Liver (tissue), 9 donors: Measurements from ENCODE around the gene LMTK3. TPM values are rescaled to one million over a fixed set of nuclear protein-coding genes. Genes with fewer than 3 reads are reported as not detected.

Source experiments
- DNase-seq: peaks from one replicate; pipeline ENCODE4 v3.0.0-alpha.2; 2017; ENCODE audit warnings: low spot score
- H3K27ac ChIP-seq, 2 donors: one replicate each; pipeline ENCODE4 v1.7.0; 2013; ENCODE audit warnings: inconsistent platforms in 2 of 2, low read length in 2 of 2, control low read depth in 1 of 2, low read depth in 1 of 2, mild to moderate bottlenecking in 1 of 2
- H3K27me3 ChIP-seq, 4 donors: one replicate each; pipeline versions ENCODE4 v1.6.1 to v1.7.0; 2013; ENCODE audit warnings: low read length in 3 of 4, inconsistent platforms in 1 of 4, mild to moderate bottlenecking in 1 of 4, moderate library complexity in 1 of 4; ENCODE audit not compliant: control insufficient read depth in 4 of 4, insufficient read depth in 4 of 4
- H3K36me3 ChIP-seq, 4 donors: one replicate each; pipeline versions ENCODE4 v1.6.1 to v1.7.0; 2013; ENCODE audit warnings: low read length in 3 of 4, mild to moderate bottlenecking in 3 of 4, low read depth in 1 of 4, moderate library complexity in 1 of 4; ENCODE audit not compliant: control insufficient read depth in 4 of 4, insufficient read depth in 3 of 4
- H3K4me1 ChIP-seq, 4 donors: one replicate each; pipeline versions ENCODE4 v1.6.1 to v1.7.0; 2013; ENCODE audit warnings: low read length in 3 of 4, mild to moderate bottlenecking in 3 of 4, moderate library complexity in 1 of 4; ENCODE audit not compliant: control insufficient read depth in 4 of 4, insufficient read depth in 4 of 4
- H3K4me3 ChIP-seq, 3 donors: one replicate each; pipeline versions ENCODE4 v1.6.1 to v1.7.0; 2013; ENCODE audit warnings: low read length in 3 of 3, control low read depth in 1 of 3, low read depth in 1 of 3, mild to moderate bottlenecking in 1 of 3
- H3K9ac ChIP-seq, 2 donors: one replicate each; pipeline ENCODE4 v1.7.0; 2013; ENCODE audit warnings: low read length in 2 of 2, mild to moderate bottlenecking in 2 of 2, moderate library complexity in 2 of 2, control low read depth in 1 of 2, low read depth in 1 of 2
- H3K9me3 ChIP-seq, 4 donors: one replicate each; pipeline versions ENCODE4 v1.6.1 to v1.7.0; 2013; ENCODE audit warnings: low read length in 3 of 4; ENCODE audit not compliant: control insufficient read depth in 4 of 4
- ATF3 ChIP-seq: IDR thresholded peaks from 2 replicates; pipeline ENCODE4 v1.6.1; 2016; ENCODE audit warnings: antibody characterized with exemption
- CTCF ChIP-seq: fragments of 150-350 bp; IDR thresholded peaks from 2 replicates; pipeline ENCODE4 v1.5.1; 2017; ENCODE audit warnings: improper control_type of control experiment, low read depth, low read length; ENCODE audit not compliant: missing input control
- EGR1 ChIP-seq, 2 donors: IDR thresholded peaks; 2 replicates each; pipeline ENCODE4 v1.6.1; 2016 to 2018; ENCODE audit warnings: antibody characterized with exemption in 2 of 2, low read depth in 2 of 2
- FOXA1 ChIP-seq: IDR thresholded peaks from 2 replicates; pipeline ENCODE4 v1.6.1; 2016; ENCODE audit warnings: antibody characterized with exemption
- FOXA2 ChIP-seq: IDR thresholded peaks from 2 replicates; pipeline ENCODE4 v1.6.1; 2016; ENCODE audit warnings: antibody characterized with exemption
- GABPA ChIP-seq, 2 donors: IDR thresholded peaks in 1 of 2; conservative IDR thresholded peaks in 1 of 2; 2 replicates each; pipeline ENCODE4 v1.6.1; 2016; ENCODE audit warnings: antibody characterized with exemption in 2 of 2, mild to moderate bottlenecking in 1 of 2, moderate library complexity in 1 of 2
- HNF4A ChIP-seq, 2 donors: conservative IDR thresholded peaks; 2 replicates each; pipeline ENCODE4 v1.6.1; 2016; ENCODE audit warnings: antibody characterized with exemption in 2 of 2, mild to moderate bottlenecking in 2 of 2
- HNF4G ChIP-seq: IDR thresholded peaks from 2 replicates; pipeline ENCODE4 v1.6.1; 2016; ENCODE audit warnings: antibody characterized with exemption
- JUND ChIP-seq, 2 donors: IDR thresholded peaks; 2 replicates each; pipeline ENCODE4 v1.6.1; 2016; ENCODE audit warnings: antibody characterized with exemption in 2 of 2
- MAX ChIP-seq: IDR thresholded peaks from 2 replicates; pipeline ENCODE4 v1.6.1; 2016; ENCODE audit warnings: antibody characterized with exemption
- NR2F2 ChIP-seq: IDR thresholded peaks from 2 replicates; pipeline ENCODE4 v1.6.1; 2016; ENCODE audit warnings: antibody characterized with exemption
- RAD21 ChIP-seq, 2 donors: IDR thresholded peaks; 2 replicates each; pipeline ENCODE4 v1.6.1; 2016; ENCODE audit warnings: antibody characterized with exemption in 2 of 2, mild to moderate bottlenecking in 2 of 2
- REST ChIP-seq: IDR thresholded peaks from 2 replicates; pipeline ENCODE4 v1.6.1; 2016; ENCODE audit warnings: antibody characterized with exemption, mild to moderate bottlenecking
- RXRA ChIP-seq, 2 donors: IDR thresholded peaks; 2 replicates each; pipeline ENCODE4 v1.6.1; 2017 to 2018; ENCODE audit warnings: antibody characterized with exemption in 2 of 2, mild to moderate bottlenecking in 1 of 2
- SP1 ChIP-seq: IDR thresholded peaks from 2 replicates; pipeline ENCODE4 v1.6.1; 2018; ENCODE audit warnings: antibody characterized with exemption, mild to moderate bottlenecking
- TAF1 ChIP-seq: conservative IDR thresholded peaks from 2 replicates; pipeline ENCODE4 v1.6.1; 2016; ENCODE audit warnings: antibody characterized with exemption, mild to moderate bottlenecking
- YY1 ChIP-seq: IDR thresholded peaks from 2 replicates; pipeline ENCODE4 v1.6.1; 2016; ENCODE audit warnings: antibody characterized with exemption, mild to moderate bottlenecking
- ZBTB33 ChIP-seq: IDR thresholded peaks from 2 replicates; pipeline ENCODE4 v1.6.1; 2016; ENCODE audit warnings: antibody characterized with exemption
- WGBS: extraction: QIAGEN DNeasy Blood & Tissue Kit; methylation state at CpG from one replicate; pipeline ENCODE4 v1.1.7; 2013; 5-methylcytosine and 5-hydroxymethylcytosine counted together
- polyA plus RNA-seq, 2 donors: library from polyadenylated mRNA; stranded (reverse) in 1 of 2; unstranded in 1 of 2; fragments of 200-250 nt in 1 of 2; fragments of >200 nt in 1 of 2; fragmentation: Nextera tagmentation in 1 of 2; extraction: Ambion mirVana in 1 of 2; gene quantifications; one replicate each; pipeline versions ENCODE4 v1.2.1 to v1.2.3, GENCODE V29; 2013 to 2015
- total RNA-seq, 2 donors: library from RNA; depleted of rRNA; stranded (reverse); fragments of >200 nt; gene quantifications; one replicate each; pipeline ENCODE4 v1.2.3, GENCODE V29; 2014
- donor health status: healthy.
- donor health status: healthy.
- donor health status: healthy.
- donor health status: healthy.
- donor health status: healthy.

The LMTK3 gene
- total and polyA plus RNA-seq, 4 donors: 0.08 TPM; not detected in 2

- TF ChIP-seq ZBTB33 (no peak), RXRA (IDR thresholded peaks at IDR 0.05) (no peak), SP1 (no peak), GABPA (IDR thresholded peaks at IDR 0.05 in 1 of 2, conservative IDR thresholded peaks at IDR 0.05 in 1 of 2) (no peak), FOXA1 (no peak)
Measured at GRCh38 chr19:48450863-48451262, 60.8 kb downstream of the LMTK3 start (continued).

- Histone ChIP-seq H3K27me3 (no peaks in the 10 kb centered on the region), H3K4me3 (no peak overlapping the region), H3K9ac (no peak overlapping the region), H3K9me3 (no peaks in the 10 kb centered on the region), H3K36me3 (peaks cover 23 to 61% (median 32%) of the 10 kb centered on the region in 4 donors), H3K27ac (no peak overlapping the region), H3K4me1 (peaks cover 0 to 14% (median 10%) of the 10 kb centered on the region in 4 donors)
- WGBS: 95% methylated on average over 23 of the region's 23 CpGs
- TF ChIP-seq RXRA (IDR thresholded peaks at IDR 0.05): no peak
- TF ChIP-seq HNF4A (conservative IDR thresholded peaks at IDR 0.05): no peak
- no peak for TF ChIP-seq REST
- TF ChIP-seq GABPA (IDR thresholded peaks at IDR 0.05 in 1 of 2, conservative IDR thresholded peaks at IDR 0.05 in 1 of 2): no peak
- no peak for TF ChIP-seq JUND (IDR thresholded peaks at IDR 0.05)
- TF ChIP-seq YY1: no peak
- TF ChIP-seq ATF3: no peak
- TF ChIP-seq FOXA2: no peak
- no peak for TF ChIP-seq NR2F2
- TF ChIP-seq HNF4G: no peak
- TF ChIP-seq SP1: no peak
- no peak for TF ChIP-seq FOXA1
- TF ChIP-seq RAD21 (IDR thresholded peaks at IDR 0.05): no peak
- TF ChIP-seq MAX: no peak
- TF ChIP-seq CTCF: no peak
- TF ChIP-seq EGR1 (IDR thresholded peaks at IDR 0.05; ENCODE audit: low read depth in 2 of 2): no peak
- TF ChIP-seq TAF1: no peak
- no peak for TF ChIP-seq ZBTB33
- no peak for DNase-seq
Measured at GRCh38 chr19:48450441-48450840, 61.2 kb downstream of the LMTK3 start.
